Measurements from ENCODE around the gene ASIC3. TPM values are rescaled to one million over a fixed set of nuclear protein-coding genes. Genes with fewer than 3 reads are reported as not detected.

ASIC3 gene
- total RNA-seq, 2 donors from 2014 or later: 1.1 to 1.2 TPM

- no peak overlapping the region for H3K4me3 ChIP-seq
- peaks cover 0 to 39% of the 10 kb centered on the region in 2 donors for H3K4me1 ChIP-seq
- TF ChIP-seq, protein P1, sequence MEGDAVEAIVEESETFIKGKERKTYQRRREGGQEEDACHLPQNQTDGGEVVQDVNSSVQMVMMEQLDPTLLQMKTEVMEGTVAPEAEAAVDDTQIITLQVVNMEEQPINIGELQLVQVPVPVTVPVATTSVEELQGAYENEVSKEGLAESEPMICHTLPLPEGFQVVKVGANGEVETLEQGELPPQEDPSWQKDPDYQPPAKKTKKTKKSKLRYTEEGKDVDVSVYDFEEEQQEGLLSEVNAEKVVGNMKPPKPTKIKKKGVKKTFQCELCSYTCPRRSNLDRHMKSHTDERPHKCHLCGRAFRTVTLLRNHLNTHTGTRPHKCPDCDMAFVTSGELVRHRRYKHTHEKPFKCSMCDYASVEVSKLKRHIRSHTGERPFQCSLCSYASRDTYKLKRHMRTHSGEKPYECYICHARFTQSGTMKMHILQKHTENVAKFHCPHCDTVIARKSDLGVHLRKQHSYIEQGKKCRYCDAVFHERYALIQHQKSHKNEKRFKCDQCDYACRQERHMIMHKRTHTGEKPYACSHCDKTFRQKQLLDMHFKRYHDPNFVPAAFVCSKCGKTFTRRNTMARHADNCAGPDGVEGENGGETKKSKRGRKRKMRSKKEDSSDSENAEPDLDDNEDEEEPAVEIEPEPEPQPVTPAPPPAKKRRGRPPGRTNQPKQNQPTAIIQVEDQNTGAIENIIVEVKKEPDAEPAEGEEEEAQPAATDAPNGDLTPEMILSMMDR (IDR thresholded peaks at IDR 0.05): no peak
- DNase-seq (ENCODE audit: low spot score): no peak
- H3K36me3 ChIP-seq: peaks cover 59% of the 10 kb centered on the region
- H3K27ac ChIP-seq: no peak overlapping the region
- no peaks in the 10 kb centered on the region for H3K27me3 ChIP-seq
- H3K9me3 ChIP-seq: no peaks in the 10 kb centered on the region
These were observed 16.7 kb downstream of the ASIC3 start for GRCh38 chr7:151064993-151065392.

DNA sequence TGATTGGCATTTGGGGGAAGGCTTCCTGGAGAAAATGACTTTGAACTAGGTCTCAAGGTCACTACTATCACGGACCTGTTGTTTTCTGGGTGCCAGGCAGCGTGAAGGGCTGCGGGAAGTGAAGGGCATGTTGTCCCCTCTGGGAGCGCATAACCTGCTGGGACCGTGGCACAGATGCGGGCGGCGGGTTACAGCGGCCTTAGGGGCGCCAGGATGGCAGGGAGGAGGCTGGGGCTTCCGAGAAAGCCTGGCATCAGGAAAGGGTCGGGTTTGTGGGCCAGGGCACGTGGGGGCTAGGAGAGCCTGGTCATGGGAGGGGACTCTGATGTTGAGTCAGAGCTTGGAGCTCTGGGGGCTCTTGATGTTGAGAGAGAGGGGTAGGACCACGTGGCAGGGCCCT lies 17.2 kb downstream of the ASIC3 start:
- Histone ChIP-seq H3K36me3 (peaks cover 65% of the 10 kb centered on the region), H3K4me1 (peaks cover 0 to 33% of the 10 kb centered on the region in 2 donors), H3K9me3 (no peaks in the 10 kb centered on the region), H3K27ac (no peak overlapping the region), H3K27me3 (no peaks in the 10 kb centered on the region), H3K4me3 (no peak overlapping the region)
- TF ChIP-seq, protein P1 (IDR thresholded peaks at IDR 0.05): no peak
- no peak for DNase-seq (ENCODE audit: low spot score)

- H3K27me3 ChIP-seq: no peaks in the 10 kb centered on the region
- H3K9me3 ChIP-seq: no peaks in the 10 kb centered on the region
- peaks cover 0 to 24% of the 10 kb centered on the region in 2 donors for H3K4me1 ChIP-seq
- DNase-seq (ENCODE audit: low spot score): no peak
- H3K4me3 ChIP-seq: no peak overlapping the region
- H3K36me3 ChIP-seq: peaks cover 74% of the 10 kb centered on the region
- no peak overlapping the region for H3K27ac ChIP-seq
- TF ChIP-seq, protein P1 (IDR thresholded peaks at IDR 0.05): no peak
These were observed 18.1 kb downstream of the ASIC3 start for GRCh38 chr7:151066273-151066974.

- Histone ChIP-seq H3K9me3 (no peaks in the 10 kb centered on the region), H3K4me1 (peaks cover 0 to 6% of the 10 kb centered on the region in 2 donors), H3K27ac (no peak overlapping the region), H3K4me3 (no peak overlapping the region), H3K27me3 (no peaks in the 10 kb centered on the region), H3K36me3 (peaks cover 91% of the 10 kb centered on the region)
- DNase-seq (ENCODE audit: low spot score): no peak
- TF ChIP-seq, protein P1 (IDR thresholded peaks at IDR 0.05): no peak
These were observed 19.9 kb downstream of the ASIC3 start for GRCh38 chr7:151068069-151068773.

DNA sequence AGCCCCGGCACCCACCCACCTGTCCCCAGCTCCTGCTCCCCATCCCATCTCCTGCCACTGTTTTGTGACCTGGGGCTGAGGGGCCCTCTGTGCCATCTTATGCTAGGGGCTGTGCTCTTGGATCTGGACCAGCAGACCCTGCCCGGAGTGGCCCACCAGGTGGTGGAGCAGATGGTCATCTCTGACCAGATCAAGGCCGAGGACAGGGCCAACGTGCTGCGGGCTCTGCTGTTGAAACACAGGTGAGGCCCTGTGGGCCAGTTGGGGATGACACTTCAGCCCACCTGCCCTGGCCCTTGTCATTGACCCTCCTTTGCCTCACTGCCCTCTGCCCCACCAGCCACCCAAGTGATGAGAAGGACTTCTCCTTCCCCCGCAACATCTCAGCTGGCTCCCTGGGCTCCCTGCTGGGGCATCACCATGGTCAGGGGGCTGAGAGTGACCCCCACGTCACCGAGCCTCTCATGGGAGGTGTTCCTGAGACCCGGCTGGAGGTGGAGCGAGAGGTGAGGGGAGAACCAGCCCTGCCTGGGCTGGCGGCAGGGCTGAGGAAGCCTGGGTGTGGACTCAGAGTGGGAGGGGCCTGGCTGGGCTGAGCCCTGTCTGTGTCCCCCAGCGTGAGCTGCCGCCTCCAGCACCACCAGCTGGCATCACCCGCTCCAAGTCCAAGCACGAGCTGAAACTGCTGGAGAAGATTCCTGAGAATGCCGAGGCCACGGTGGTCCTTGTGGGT lies 21.7 kb downstream of the ASIC3 start:
- Histone ChIP-seq H3K27me3 (no peaks in the 10 kb centered on the region), H3K36me3 (peaks cover 99% of the 10 kb centered on the region), H3K9me3 (no peaks in the 10 kb centered on the region), H3K4me1 (no peaks in the 10 kb centered on the region), H3K4me3 (no peak overlapping the region), H3K27ac (no peak overlapping the region)
- TF ChIP-seq, protein P1 (IDR thresholded peaks at IDR 0.05): no peak
- no peak for DNase-seq (ENCODE audit: low spot score)

All from right atrium auricular region (tissue), 2 donors.